RWPE1 (cell line): ENCODE data around the gene PTGER3.
"Not testable (repeated sequence)": the region's sequence is repeated elsewhere in the genome, so short reads cannot be mapped to it uniquely, and the experiment has no call there.

Source experiments
- CTCF ChIA-PET: fragments of 350-600 bp; sonication (Branson Sonifier 250); formaldehyde crosslinking; extraction: SDS; loops from one replicate; lab custom pipeline; 2021; lab: Yijun Ruan, JAX
- POLR2A ChIA-PET: fragments of 400-600 bp; formaldehyde crosslinking; extraction: SDS; loops from one replicate; lab custom pipeline; 2020; ENCODE audit warnings: antibody characterized with exemption; ENCODE audit not compliant: low non-redundant PET; lab: Yijun Ruan, JAX
- DNase-seq: peaks from one replicate; pipeline ENCODE4 v3.0.0; 2012; ENCODE audit warnings: low spot score
- H3K27ac ChIP-seq: fragments of 450-650 bp; 2 replicates; pipeline ENCODE4 v1.5.1; 2017
- CTCF ChIP-seq: fragments of 450-650 bp; conservative IDR thresholded peaks from 2 replicates; pipeline ENCODE4 v1.5.1; 2017; ENCODE audit warnings: low read depth, mild to moderate bottlenecking

Gene PTGER3

GRCh38 chr1:70945676-70946075, 101.9 kb downstream of the PTGER3 start:
- no peak for TF ChIP-seq CTCF
- H3K27ac ChIP-seq = no peak overlapping the region
- no peak for DNase-seq
- CTCF ChIA-PET = no interaction called here
- POLR2A ChIA-PET = no interaction called here

GRCh38 chr1:70945251-70945650, 102.4 kb downstream of the PTGER3 start:
- ChIA-PET POLR2A (no interaction called here), CTCF (no interaction called here)
- no peak overlapping the region for H3K27ac ChIP-seq
- DNase-seq = no peak
- no peak for TF ChIP-seq CTCF

GRCh38 chr1:70941563-70941962, 106.1 kb downstream of the PTGER3 start:
- no peak for DNase-seq
- no peak overlapping the region for H3K27ac ChIP-seq
- CTCF ChIA-PET = no interaction called here
- TF ChIP-seq CTCF = no peak
- POLR2A ChIA-PET = no interaction called here

GRCh38 chr1:70940398-70940797, 107.2 kb downstream of the PTGER3 start:
- POLR2A ChIA-PET = not testable (repeated sequence)

GRCh38 chr1:70934194-70934961, 113.2 kb downstream of the PTGER3 start:
- ChIA-PET CTCF (interaction anchor here (0.7 kb wide), 1 partner anchor 11 kb away, joined by 5 read pairs; no protein-coding TSS in a partner anchor), POLR2A (no interaction called here)

More at GRCh38 chr1:70940398-70940797, 107.2 kb downstream of the PTGER3 start:
- DNase-seq, CTCF ChIA-PET, H3K27ac ChIP-seq: not testable (repeated sequence)

GRCh38 chr1:70930062-70930461, 117.6 kb downstream of the PTGER3 start:
- no peak overlapping the region for H3K27ac ChIP-seq
- CTCF ChIA-PET = no interaction called here
- TF ChIP-seq CTCF = no peak
- POLR2A ChIA-PET = no interaction called here
- no peak for DNase-seq

More at GRCh38 chr1:70934194-70934961, 113.2 kb downstream of the PTGER3 start:
- DNase-seq = no peak
- TF ChIP-seq CTCF = no peak
- no peak overlapping the region for H3K27ac ChIP-seq

GRCh38 chr1:70922196-70922595, 125.4 kb downstream of the PTGER3 start:
- ChIA-PET CTCF (no interaction called here), POLR2A (no interaction called here)
- no peak overlapping the region for H3K27ac ChIP-seq

More at GRCh38 chr1:70922196-70922595, 125.4 kb downstream of the PTGER3 start:
- no peak for DNase-seq
- TF ChIP-seq CTCF = no peak
